Measurements from ENCODE around the gene TNKS1BP1. TPM values are rescaled to one million over a fixed set of nuclear protein-coding genes. Genes with fewer than 3 reads are reported as not detected.

The TNKS1BP1 gene
- total and polyA plus RNA-seq, 9 of the 15 experiments (the other 6 are each of a cell fraction or from before 2014, with no cell fraction given) = 1.1 to 47.2 (median 10.9) TPM

- TF ChIP-seq ESRRB (CRISPR knock-in tag; IDR thresholded peaks at IDR 0.05; ENCODE audit: borderline replicate concordance) (no peak), KAT8 (IDR thresholded peaks at IDR 0.05; ENCODE audit: low read depth) (no peak), PHF21A (IDR thresholded peaks at IDR 0.05; ENCODE audit: borderline replicate concordance, low read depth) (0 out of 2 replicates have a peak, but pooled peaks have one; percentile 27), NELFE (IDR thresholded peaks at IDR 0.05; ENCODE audit: insufficient read depth, insufficient read length) (no peak), CREB5 (CRISPR knock-in tag; IDR thresholded peaks at IDR 0.05) (no peak), ZBTB8A (IDR thresholded peaks at IDR 0.05; ENCODE audit: partially characterized antibody) (no peak), RB1 (IDR thresholded peaks at IDR 0.05; ENCODE audit: low read depth) (peak; percentile 62), SMARCE1 (IDR thresholded peaks at IDR 0.05) (no peak), FOXP4 (CRISPR knock-in tag; IDR thresholded peaks at IDR 0.05; ENCODE audit: borderline replicate concordance) (no peak), ATF1 (CRISPR knock-in tag; IDR thresholded peaks at IDR 0.05) (no peak), ATF1 (tag; IDR thresholded peaks at IDR 0.05) (no peak), SIRT6 (IDR thresholded peaks at IDR 0.05; ENCODE audit: low read depth, low read length) (no peak), NR4A1 (CRISPR knock-in tag; IDR thresholded peaks at IDR 0.05) (no peak), NR4A1 (tag; IDR thresholded peaks at IDR 0.05) (no peak), RFX7 (CRISPR knock-in tag; IDR thresholded peaks at IDR 0.05) (no peak), ZZZ3 (IDR thresholded peaks at IDR 0.05) (no peak), RAD21 (CRISPR knock-in tag; conservative IDR thresholded peaks at IDR 0.05 in 1 of 2, IDR thresholded peaks at IDR 0.05 in 1 of 2) (peak; percentile 46 to 66)
- TF ChIP-seq, protein P1, sequence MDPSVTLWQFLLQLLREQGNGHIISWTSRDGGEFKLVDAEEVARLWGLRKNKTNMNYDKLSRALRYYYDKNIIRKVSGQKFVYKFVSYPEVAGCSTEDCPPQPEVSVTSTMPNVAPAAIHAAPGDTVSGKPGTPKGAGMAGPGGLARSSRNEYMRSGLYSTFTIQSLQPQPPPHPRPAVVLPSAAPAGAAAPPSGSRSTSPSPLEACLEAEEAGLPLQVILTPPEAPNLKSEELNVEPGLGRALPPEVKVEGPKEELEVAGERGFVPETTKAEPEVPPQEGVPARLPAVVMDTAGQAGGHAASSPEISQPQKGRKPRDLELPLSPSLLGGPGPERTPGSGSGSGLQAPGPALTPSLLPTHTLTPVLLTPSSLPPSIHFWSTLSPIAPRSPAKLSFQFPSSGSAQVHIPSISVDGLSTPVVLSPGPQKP (CRISPR knock-in tag; IDR thresholded peaks at IDR 0.05) = no peak
Measured at GRCh38 chr11:57349491-57350274, 24.9 kb upstream of the TNKS1BP1 start (continued).

Measured in K562 (cell line).